Gastrocnemius medialis (tissue), 4 donors: ENCODE data around the gene KRT15.

Source experiments
- CTCF ChIP-seq, 5 experiments: fragments of 450-650 bp in 3 of 5; fragments of 200-600 bp in 2 of 5; sonication (generic) in 2 of 5; IDR thresholded peaks in 4 of 5; conservative IDR thresholded peaks in 1 of 5; 1 replicate in 4 of 5; 2 replicates in 1 of 5; pipeline ENCODE4 v1.5.1; 2016 to 2019; ENCODE audit warnings: antibody characterized with exemption in 5 of 5, mild to moderate bottlenecking in 3 of 5, moderate library complexity in 3 of 5
- POLR2A ChIP-seq, 2 donors: fragments of 450-650 bp; IDR thresholded peaks; one replicate each; pipeline ENCODE4 v1.6.1; 2017; ENCODE audit warnings: antibody characterized with exemption in 2 of 2, mild to moderate bottlenecking in 2 of 2, moderate library complexity in 2 of 2

GRCh38 chr17:41481036-41481435 lies 37.7 kb downstream of the KRT15 start, which contains the start of gene KRT35:
- no peak for TF ChIP-seq CTCF (IDR thresholded peaks at IDR 0.05 in 4 of 5, conservative IDR thresholded peaks at IDR 0.05 in 1 of 5)
- no peak for TF ChIP-seq POLR2A (IDR thresholded peaks at IDR 0.05)
